ENCODE data around the gene PCSK5. TPM values are rescaled to one million over a fixed set of nuclear protein-coding genes. Genes with fewer than 3 reads are reported as not detected.

The PCSK5 gene
- polyA plus RNA-seq, 1 donor from 2014 or later = 1.7 TPM

DNA sequence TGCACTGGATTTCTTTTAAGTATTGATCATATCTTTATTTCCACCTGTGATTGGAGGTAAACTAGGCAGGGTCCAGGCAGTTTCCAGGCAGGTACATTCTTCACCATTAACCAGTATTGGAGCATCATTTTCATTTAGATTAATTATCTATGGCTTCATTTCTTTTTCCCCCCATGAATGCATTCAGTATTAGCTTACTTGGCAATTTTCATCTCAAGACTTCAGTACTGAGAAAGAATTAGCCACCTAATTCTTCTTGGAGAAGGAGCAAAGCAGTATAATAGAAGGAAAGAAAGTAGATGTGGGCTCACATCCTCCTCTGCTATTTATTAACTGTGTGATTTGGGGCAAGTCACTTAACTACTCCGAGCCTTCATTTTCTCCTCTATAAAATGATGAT, 295.0 kb downstream of the PCSK5 start:
- H3K36me3 ChIP-seq (ENCODE audit: insufficient read depth, low read length) = no peaks in the 10 kb centered on the region
- no peaks in the 10 kb centered on the region for H3K9me2 ChIP-seq (ENCODE audit: insufficient read depth, low read length)
- H3K9ac ChIP-seq (ENCODE audit: low read length) = no peak overlapping the region
- no peak overlapping the region for H3K4me3 ChIP-seq (ENCODE audit: low read length)
- no peaks in the 10 kb centered on the region for H4K20me1 ChIP-seq (ENCODE audit: insufficient read depth)
- no peak overlapping the region for H3K27ac ChIP-seq (ENCODE audit: low read length)
- H3K9me3 ChIP-seq (ENCODE audit: low read length) = no peaks in the 10 kb centered on the region
- no peaks in the 10 kb centered on the region for H3K27me3 ChIP-seq (ENCODE audit: insufficient read depth, low read depth, low read length)
- TF ChIP-seq POLR2AphosphoS5 (IDR thresholded peaks at IDR 0.05) (no peak), SMC3 (conservative IDR thresholded peaks at IDR 0.05; ENCODE audit: poor library complexity) (no peak), RAD21 (conservative IDR thresholded peaks at IDR 0.05) (no peak), EP300 (conservative IDR thresholded peaks at IDR 0.05; ENCODE audit: poor library complexity, severe bottlenecking) (no peak), EZH2 (IDR thresholded peaks at IDR 0.05; ENCODE audit: borderline replicate concordance, insufficient read depth, low read length, poor library complexity, severe bottlenecking) (no peak), TAF1 (IDR thresholded peaks at IDR 0.05; ENCODE audit: low read depth) (no peak), MXI1 (conservative IDR thresholded peaks at IDR 0.05; ENCODE audit: poor library complexity, severe bottlenecking) (no peak)
- TF ChIP-seq, protein P1, sequence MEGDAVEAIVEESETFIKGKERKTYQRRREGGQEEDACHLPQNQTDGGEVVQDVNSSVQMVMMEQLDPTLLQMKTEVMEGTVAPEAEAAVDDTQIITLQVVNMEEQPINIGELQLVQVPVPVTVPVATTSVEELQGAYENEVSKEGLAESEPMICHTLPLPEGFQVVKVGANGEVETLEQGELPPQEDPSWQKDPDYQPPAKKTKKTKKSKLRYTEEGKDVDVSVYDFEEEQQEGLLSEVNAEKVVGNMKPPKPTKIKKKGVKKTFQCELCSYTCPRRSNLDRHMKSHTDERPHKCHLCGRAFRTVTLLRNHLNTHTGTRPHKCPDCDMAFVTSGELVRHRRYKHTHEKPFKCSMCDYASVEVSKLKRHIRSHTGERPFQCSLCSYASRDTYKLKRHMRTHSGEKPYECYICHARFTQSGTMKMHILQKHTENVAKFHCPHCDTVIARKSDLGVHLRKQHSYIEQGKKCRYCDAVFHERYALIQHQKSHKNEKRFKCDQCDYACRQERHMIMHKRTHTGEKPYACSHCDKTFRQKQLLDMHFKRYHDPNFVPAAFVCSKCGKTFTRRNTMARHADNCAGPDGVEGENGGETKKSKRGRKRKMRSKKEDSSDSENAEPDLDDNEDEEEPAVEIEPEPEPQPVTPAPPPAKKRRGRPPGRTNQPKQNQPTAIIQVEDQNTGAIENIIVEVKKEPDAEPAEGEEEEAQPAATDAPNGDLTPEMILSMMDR (IDR thresholded peaks at IDR 0.05; ENCODE audit: poor library complexity, severe bottlenecking) = no peak
- TF ChIP-seq, protein P2, sequence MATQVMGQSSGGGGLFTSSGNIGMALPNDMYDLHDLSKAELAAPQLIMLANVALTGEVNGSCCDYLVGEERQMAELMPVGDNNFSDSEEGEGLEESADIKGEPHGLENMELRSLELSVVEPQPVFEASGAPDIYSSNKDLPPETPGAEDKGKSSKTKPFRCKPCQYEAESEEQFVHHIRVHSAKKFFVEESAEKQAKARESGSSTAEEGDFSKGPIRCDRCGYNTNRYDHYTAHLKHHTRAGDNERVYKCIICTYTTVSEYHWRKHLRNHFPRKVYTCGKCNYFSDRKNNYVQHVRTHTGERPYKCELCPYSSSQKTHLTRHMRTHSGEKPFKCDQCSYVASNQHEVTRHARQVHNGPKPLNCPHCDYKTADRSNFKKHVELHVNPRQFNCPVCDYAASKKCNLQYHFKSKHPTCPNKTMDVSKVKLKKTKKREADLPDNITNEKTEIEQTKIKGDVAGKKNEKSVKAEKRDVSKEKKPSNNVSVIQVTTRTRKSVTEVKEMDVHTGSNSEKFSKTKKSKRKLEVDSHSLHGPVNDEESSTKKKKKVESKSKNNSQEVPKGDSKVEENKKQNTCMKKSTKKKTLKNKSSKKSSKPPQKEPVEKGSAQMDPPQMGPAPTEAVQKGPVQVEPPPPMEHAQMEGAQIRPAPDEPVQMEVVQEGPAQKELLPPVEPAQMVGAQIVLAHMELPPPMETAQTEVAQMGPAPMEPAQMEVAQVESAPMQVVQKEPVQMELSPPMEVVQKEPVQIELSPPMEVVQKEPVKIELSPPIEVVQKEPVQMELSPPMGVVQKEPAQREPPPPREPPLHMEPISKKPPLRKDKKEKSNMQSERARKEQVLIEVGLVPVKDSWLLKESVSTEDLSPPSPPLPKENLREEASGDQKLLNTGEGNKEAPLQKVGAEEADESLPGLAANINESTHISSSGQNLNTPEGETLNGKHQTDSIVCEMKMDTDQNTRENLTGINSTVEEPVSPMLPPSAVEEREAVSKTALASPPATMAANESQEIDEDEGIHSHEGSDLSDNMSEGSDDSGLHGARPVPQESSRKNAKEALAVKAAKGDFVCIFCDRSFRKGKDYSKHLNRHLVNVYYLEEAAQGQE (IDR thresholded peaks at IDR 0.05; ENCODE audit: borderline replicate concordance) = no peak
- H3F3A ChIP-seq (ENCODE audit: insufficient read depth, low read length, poor library complexity, severe bottlenecking) = no peaks in the 10 kb centered on the region
- H3K79me2 ChIP-seq (replicated peaks; ENCODE audit: insufficient read depth, low read length) = no peaks in the 10 kb centered on the region
- H2AFZ ChIP-seq (ENCODE audit: low read depth, low read length) = no peak overlapping the region
- no peak overlapping the region for H3K4me2 ChIP-seq (ENCODE audit: low read length)

DNA sequence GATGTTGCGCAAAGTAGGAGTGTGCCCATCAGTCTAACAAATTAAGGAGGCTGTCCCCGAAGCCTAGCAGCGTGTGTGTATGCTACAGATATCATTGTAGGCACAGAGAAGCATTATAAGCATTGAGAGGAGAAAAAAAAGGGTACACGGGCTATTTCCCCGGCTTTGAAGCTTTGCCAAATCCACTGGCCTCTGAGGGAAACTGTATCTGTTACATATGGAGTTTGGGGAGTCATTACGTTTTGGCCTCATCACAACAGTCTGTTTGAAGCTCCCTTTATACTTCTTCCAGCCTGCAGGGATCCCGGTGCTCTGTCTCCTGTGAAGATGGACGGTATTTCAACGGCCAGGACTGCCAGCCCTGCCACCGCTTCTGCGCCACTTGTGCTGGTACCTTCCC, 297.8 kb downstream of the PCSK5 start:
- no peak for TF ChIP-seq RAD21 (conservative IDR thresholded peaks at IDR 0.05)
- no peak for TF ChIP-seq EZH2 (IDR thresholded peaks at IDR 0.05; ENCODE audit: borderline replicate concordance, insufficient read depth, low read length, poor library complexity, severe bottlenecking)
- no peak for TF ChIP-seq SMC3 (conservative IDR thresholded peaks at IDR 0.05; ENCODE audit: poor library complexity)
- TF ChIP-seq, protein P2 (IDR thresholded peaks at IDR 0.05; ENCODE audit: borderline replicate concordance) = no peak
- TF ChIP-seq TAF1 (IDR thresholded peaks at IDR 0.05; ENCODE audit: low read depth) = no peak
- Histone ChIP-seq H3K4me3 (ENCODE audit: low read length) (no peak overlapping the region), H4K20me1 (ENCODE audit: insufficient read depth) (no peaks in the 10 kb centered on the region), H3K9ac (ENCODE audit: low read length) (no peak overlapping the region), H3K27ac (ENCODE audit: low read length) (no peak overlapping the region), H2AFZ (ENCODE audit: low read depth, low read length) (no peak overlapping the region), H3K9me2 (ENCODE audit: insufficient read depth, low read length) (no peaks in the 10 kb centered on the region), H3K79me2 (replicated peaks; ENCODE audit: insufficient read depth, low read length) (no peaks in the 10 kb centered on the region), H3K9me3 (ENCODE audit: low read length) (no peaks in the 10 kb centered on the region), H3F3A (ENCODE audit: insufficient read depth, low read length, poor library complexity, severe bottlenecking) (no peaks in the 10 kb centered on the region), H3K27me3 (ENCODE audit: insufficient read depth, low read depth, low read length) (no peaks in the 10 kb centered on the region), H3K4me2 (ENCODE audit: low read length) (no peak overlapping the region), H3K36me3 (ENCODE audit: insufficient read depth, low read length) (no peaks in the 10 kb centered on the region)

Measured in neural cell (in vitro differentiated cells).